Liver (tissue), 9 donors: ENCODE measurements around the gene BDKRB2. TPM values are rescaled to one million over a fixed set of nuclear protein-coding genes. Genes with fewer than 3 reads are reported as not detected.
A peak's percentile ranks its signal among the peaks of the same experiment; 100 is the strongest.

Experiments used
- DNase-seq: peaks from one replicate; pipeline ENCODE4 v3.0.0-alpha.2; 2017; ENCODE audit warnings: low spot score
- H3K27ac ChIP-seq, 2 donors: one replicate each; pipeline ENCODE4 v1.7.0; 2013; ENCODE audit warnings: inconsistent platforms in 2 of 2, low read length in 2 of 2, control low read depth in 1 of 2, low read depth in 1 of 2, mild to moderate bottlenecking in 1 of 2
- H3K27me3 ChIP-seq, 4 donors: one replicate each; pipeline versions ENCODE4 v1.6.1 to v1.7.0; 2013; ENCODE audit warnings: low read length in 3 of 4, inconsistent platforms in 1 of 4, mild to moderate bottlenecking in 1 of 4, moderate library complexity in 1 of 4; ENCODE audit not compliant: control insufficient read depth in 4 of 4, insufficient read depth in 4 of 4
- H3K36me3 ChIP-seq, 4 donors: one replicate each; pipeline versions ENCODE4 v1.6.1 to v1.7.0; 2013; ENCODE audit warnings: low read length in 3 of 4, mild to moderate bottlenecking in 3 of 4, low read depth in 1 of 4, moderate library complexity in 1 of 4; ENCODE audit not compliant: control insufficient read depth in 4 of 4, insufficient read depth in 3 of 4
- H3K4me1 ChIP-seq, 4 donors: one replicate each; pipeline versions ENCODE4 v1.6.1 to v1.7.0; 2013; ENCODE audit warnings: low read length in 3 of 4, mild to moderate bottlenecking in 3 of 4, moderate library complexity in 1 of 4; ENCODE audit not compliant: control insufficient read depth in 4 of 4, insufficient read depth in 4 of 4
- H3K4me3 ChIP-seq, 3 donors: one replicate each; pipeline versions ENCODE4 v1.6.1 to v1.7.0; 2013; ENCODE audit warnings: low read length in 3 of 3, control low read depth in 1 of 3, low read depth in 1 of 3, mild to moderate bottlenecking in 1 of 3
- H3K9ac ChIP-seq, 2 donors: one replicate each; pipeline ENCODE4 v1.7.0; 2013; ENCODE audit warnings: low read length in 2 of 2, mild to moderate bottlenecking in 2 of 2, moderate library complexity in 2 of 2, control low read depth in 1 of 2, low read depth in 1 of 2
- H3K9me3 ChIP-seq, 4 donors: one replicate each; pipeline versions ENCODE4 v1.6.1 to v1.7.0; 2013; ENCODE audit warnings: low read length in 3 of 4; ENCODE audit not compliant: control insufficient read depth in 4 of 4
- ATF3 ChIP-seq: IDR thresholded peaks from 2 replicates; pipeline ENCODE4 v1.6.1; 2016; ENCODE audit warnings: antibody characterized with exemption
- EGR1 ChIP-seq, 2 donors: IDR thresholded peaks; 2 replicates each; pipeline ENCODE4 v1.6.1; 2016 to 2018; ENCODE audit warnings: antibody characterized with exemption in 2 of 2, low read depth in 2 of 2
- FOXA2 ChIP-seq: IDR thresholded peaks from 2 replicates; pipeline ENCODE4 v1.6.1; 2016; ENCODE audit warnings: antibody characterized with exemption
- GABPA ChIP-seq, 2 donors: IDR thresholded peaks in 1 of 2; conservative IDR thresholded peaks in 1 of 2; 2 replicates each; pipeline ENCODE4 v1.6.1; 2016; ENCODE audit warnings: antibody characterized with exemption in 2 of 2, mild to moderate bottlenecking in 1 of 2, moderate library complexity in 1 of 2
- HNF4A ChIP-seq, 2 donors: conservative IDR thresholded peaks; 2 replicates each; pipeline ENCODE4 v1.6.1; 2016; ENCODE audit warnings: antibody characterized with exemption in 2 of 2, mild to moderate bottlenecking in 2 of 2
- HNF4G ChIP-seq: IDR thresholded peaks from 2 replicates; pipeline ENCODE4 v1.6.1; 2016; ENCODE audit warnings: antibody characterized with exemption
- JUND ChIP-seq, 2 donors: IDR thresholded peaks; 2 replicates each; pipeline ENCODE4 v1.6.1; 2016; ENCODE audit warnings: antibody characterized with exemption in 2 of 2
- MAX ChIP-seq: IDR thresholded peaks from 2 replicates; pipeline ENCODE4 v1.6.1; 2016; ENCODE audit warnings: antibody characterized with exemption
- NR2F2 ChIP-seq: IDR thresholded peaks from 2 replicates; pipeline ENCODE4 v1.6.1; 2016; ENCODE audit warnings: antibody characterized with exemption
- RAD21 ChIP-seq, 2 donors: IDR thresholded peaks; 2 replicates each; pipeline ENCODE4 v1.6.1; 2016; ENCODE audit warnings: antibody characterized with exemption in 2 of 2, mild to moderate bottlenecking in 2 of 2
- RXRA ChIP-seq, 2 donors: IDR thresholded peaks; 2 replicates each; pipeline ENCODE4 v1.6.1; 2017 to 2018; ENCODE audit warnings: antibody characterized with exemption in 2 of 2, mild to moderate bottlenecking in 1 of 2
- SP1 ChIP-seq: IDR thresholded peaks from 2 replicates; pipeline ENCODE4 v1.6.1; 2018; ENCODE audit warnings: antibody characterized with exemption, mild to moderate bottlenecking
- ZBTB33 ChIP-seq: IDR thresholded peaks from 2 replicates; pipeline ENCODE4 v1.6.1; 2016; ENCODE audit warnings: antibody characterized with exemption
- WGBS: extraction: QIAGEN DNeasy Blood & Tissue Kit; methylation state at CpG from one replicate; pipeline ENCODE4 v1.1.7; 2013; 5-methylcytosine and 5-hydroxymethylcytosine counted together
- polyA plus RNA-seq, 2 donors: library from polyadenylated mRNA; stranded (reverse) in 1 of 2; unstranded in 1 of 2; fragments of 200-250 nt in 1 of 2; fragments of >200 nt in 1 of 2; fragmentation: Nextera tagmentation in 1 of 2; extraction: Ambion mirVana in 1 of 2; gene quantifications; one replicate each; pipeline versions ENCODE4 v1.2.1 to v1.2.3, GENCODE V29; 2013 to 2015
- total RNA-seq, 2 donors: library from RNA; depleted of rRNA; stranded (reverse); fragments of >200 nt; gene quantifications; one replicate each; pipeline ENCODE4 v1.2.3, GENCODE V29; 2014
- donor health status: healthy.
- donor health status: healthy.
- donor health status: healthy.
- donor health status: healthy.
- donor health status: healthy.

The BDKRB2 gene
- total and polyA plus RNA-seq, 4 donors: 0.10 to 0.25 (median 0.17) TPM

GRCh38 chr14:96263347-96264199 lies 58.9 kb downstream of the BDKRB2 start:
- Histone ChIP-seq H3K27me3 (no peaks in the 10 kb centered on the region), H3K9ac (no peak overlapping the region), H3K36me3 (no peaks in the 10 kb centered on the region), H3K9me3 (no peaks in the 10 kb centered on the region), H3K27ac (no peak overlapping the region), H3K4me3 (no peak overlapping the region), H3K4me1 (peaks cover 0 to 6% (median 4%) of the 10 kb centered on the region in 4 donors)
- WGBS: 89% methylated on average over 20 of the region's 20 CpGs
- DNase-seq: no peak
- TF ChIP-seq EGR1 (IDR thresholded peaks at IDR 0.05; ENCODE audit: low read depth in 2 of 2): no peak
- TF ChIP-seq NR2F2: no peak
- no peak for TF ChIP-seq ATF3
- TF ChIP-seq MAX: no peak
- TF ChIP-seq HNF4G: no peak
- no peak for TF ChIP-seq RXRA (IDR thresholded peaks at IDR 0.05)
- TF ChIP-seq FOXA2: no peak

- H3K4me1 ChIP-seq: peaks cover 0 to 12% (median 8%) of the 10 kb centered on the region in 4 donors
- no peaks in the 10 kb centered on the region for H3K36me3 ChIP-seq
- no peak overlapping the region for H3K4me3 ChIP-seq
- DNase-seq: no peak
- no peaks in the 10 kb centered on the region for H3K9me3 ChIP-seq
- no peak overlapping the region for H3K9ac ChIP-seq
- no peak overlapping the region for H3K27ac ChIP-seq
- 94% methylated on average over 14 of the region's 14 CpGs for WGBS
- TF ChIP-seq FOXA2: no peak
- H3K27me3 ChIP-seq: no peaks in the 10 kb centered on the region
These were observed 59.5 kb downstream of the BDKRB2 start for GRCh38 chr14:96264200-96264553.

- no peaks in the 10 kb centered on the region for H3K27me3 ChIP-seq
- TF ChIP-seq GABPA (IDR thresholded peaks at IDR 0.05 in 1 of 2, conservative IDR thresholded peaks at IDR 0.05 in 1 of 2) (no peak), JUND (IDR thresholded peaks at IDR 0.05) (no peak), HNF4A (conservative IDR thresholded peaks at IDR 0.05) (no peak), SP1 (no peak), ZBTB33 (no peak), MAX (no peak), RXRA (IDR thresholded peaks at IDR 0.05) (no peak), RAD21 (IDR thresholded peaks at IDR 0.05) (peak in 1 of 2 donors; percentile 20)
- H3K9ac ChIP-seq: no peak overlapping the region
- H3K36me3 ChIP-seq: no peaks in the 10 kb centered on the region
- no peak for DNase-seq
- H3K9me3 ChIP-seq: no peaks in the 10 kb centered on the region
- H3K4me1 ChIP-seq: peaks cover 0 to 14% (median 10%) of the 10 kb centered on the region in 4 donors
- H3K27ac ChIP-seq: no peak overlapping the region
- WGBS: 78% methylated on average over 3 of the region's 3 CpGs
- no peak overlapping the region for H3K4me3 ChIP-seq
These were observed 60.2 kb downstream of the BDKRB2 start for GRCh38 chr14:96264853-96265252.
